OCI-LY1 (cell line): ENCODE results near the gene FAM181B.

Experiments
- H2AFZ ChIP-seq: fragments of 200-600 bp; sonication (generic), shearing (Covaris generic); 2 replicates; pipeline ENCODE4 v1.6.0; 2014; ENCODE audit warnings: antibody characterized with exemption, mild to moderate bottlenecking, low read length
- H3F3A ChIP-seq: fragments of 200-600 bp; sonication (generic), shearing (Covaris generic); 2 replicates; pipeline ENCODE4 v1.6.0; 2014; ENCODE audit warnings: mild to moderate bottlenecking, antibody characterized with exemption, low read length, moderate library complexity; ENCODE audit not compliant: insufficient read depth
- H3K27ac ChIP-seq: fragments of 200-600 bp; sonication (generic); 2 replicates; pipeline ENCODE4 v1.5.1; 2014; ENCODE audit warnings: low read length, mixed run types, mild to moderate bottlenecking, low read depth; ENCODE audit not compliant: poor library complexity, severe bottlenecking
- H3K27me3 ChIP-seq: fragments of 200-600 bp; sonication (generic); 2 replicates; pipeline ENCODE4 v1.6.0; 2014; ENCODE audit warnings: antibody characterized with exemption, mild to moderate bottlenecking, low read length, moderate library complexity; ENCODE audit not compliant: insufficient read depth
- H3K36me3 ChIP-seq: fragments of 200-600 bp; sonication (generic); 2 replicates; pipeline ENCODE4 v1.6.1; 2014; ENCODE audit warnings: mild to moderate bottlenecking, antibody characterized with exemption, low read length, moderate library complexity, mixed read lengths; ENCODE audit not compliant: insufficient read depth
- H3K4me1 ChIP-seq: fragments of 200-600 bp; sonication (generic); 2 replicates; pipeline ENCODE4 v1.5.1; 2014; ENCODE audit warnings: mild to moderate bottlenecking, low read length, moderate library complexity; ENCODE audit not compliant: insufficient read depth, severe bottlenecking
- H3K4me2 ChIP-seq: fragments of 200-600 bp; sonication (generic), shearing (Covaris generic); 2 replicates; pipeline ENCODE4 v1.6.1; 2014; ENCODE audit warnings: low read length
- H3K4me3 ChIP-seq: fragments of 200-600 bp; sonication (generic); 2 replicates; pipeline ENCODE4 v1.5.1; 2014; ENCODE audit warnings: low read length, low read depth, mild to moderate bottlenecking, mixed read lengths; ENCODE audit not compliant: poor library complexity, severe bottlenecking
- H3K79me2 ChIP-seq: fragments of 200-600 bp; shearing (Covaris generic); 2 replicates; pipeline ENCODE4 v1.6.1; 2016; ENCODE audit warnings: mixed run types, low read length, mixed read lengths; ENCODE audit not compliant: insufficient read depth
- H3K9ac ChIP-seq: fragments of 200-600 bp; sonication (generic), shearing (Covaris generic); 2 replicates; pipeline ENCODE4 v1.6.1; 2014; ENCODE audit warnings: mild to moderate bottlenecking, low read length, mixed read lengths
- H3K9me2 ChIP-seq: fragments of 200-600 bp; sonication (generic), shearing (Covaris generic); 2 replicates; pipeline ENCODE4 v1.6.1; 2014; ENCODE audit warnings: low read depth, mild to moderate bottlenecking, low read length, mixed read lengths
- H3K9me3 ChIP-seq: fragments of 200-600 bp; shearing (Covaris generic); 2 replicates; pipeline ENCODE4 v1.6.1; 2014; ENCODE audit warnings: low read length, mixed read lengths
- H4K20me1 ChIP-seq: fragments of 200-600 bp; sonication (generic), shearing (Covaris generic); 2 replicates; pipeline ENCODE4 v1.6.0; 2016; ENCODE audit warnings: mild to moderate bottlenecking, low read length; ENCODE audit not compliant: insufficient read depth
- CTCF ChIP-seq: fragments of 200-600 bp; sonication (generic), shearing (Covaris generic); IDR thresholded peaks from 2 replicates; pipeline ENCODE4 v1.5.1; 2017; ENCODE audit warnings: mild to moderate bottlenecking, antibody characterized with exemption, low read length, moderate library complexity, mixed read lengths
- EZH2 ChIP-seq: fragments of 200-600 bp; sonication (generic), shearing (Covaris generic); IDR thresholded peaks from 2 replicates; pipeline ENCODE4 v1.8.0; 2017; ENCODE audit warnings: borderline replicate concordance, mixed run types, mild to moderate bottlenecking, antibody characterized with exemption, low read length, moderate library complexity, mixed read lengths

The FAM181B gene

GRCh38 chr11:82718307-82718706 is 15.4 kb downstream of the FAM181B start:
- no peaks in the 10 kb centered on the region for H3K27me3 ChIP-seq
- no peak overlapping the region for H2AFZ ChIP-seq
- H3F3A ChIP-seq: no peaks in the 10 kb centered on the region
- H3K79me2 ChIP-seq: no peaks in the 10 kb centered on the region
- H4K20me1 ChIP-seq: no peaks in the 10 kb centered on the region
- no peaks in the 10 kb centered on the region for H3K9me3 ChIP-seq
- H3K9me2 ChIP-seq: no peaks in the 10 kb centered on the region
- no peak overlapping the region for H3K27ac ChIP-seq
- no peaks in the 10 kb centered on the region for H3K4me1 ChIP-seq
- no peaks in the 10 kb centered on the region for H3K36me3 ChIP-seq
- TF ChIP-seq EZH2 (no peak), CTCF (peak; percentile 72)
- no peak overlapping the region for H3K4me3 ChIP-seq
- no peak overlapping the region for H3K4me2 ChIP-seq
- no peak overlapping the region for H3K9ac ChIP-seq

GRCh38 chr11:82714346-82715174 is 19.1 kb downstream of the FAM181B start:
- Histone ChIP-seq H3K4me1 (no peaks in the 10 kb centered on the region), H3K36me3 (no peaks in the 10 kb centered on the region), H3K9ac (no peak overlapping the region), H3K27me3 (no peaks in the 10 kb centered on the region), H3F3A (no peaks in the 10 kb centered on the region), H3K4me3 (no peak overlapping the region), H3K27ac (no peak overlapping the region), H3K4me2 (no peak overlapping the region), H3K79me2 (no peaks in the 10 kb centered on the region), H4K20me1 (no peaks in the 10 kb centered on the region), H2AFZ (no peak overlapping the region), H3K9me2 (no peaks in the 10 kb centered on the region), H3K9me3 (no peaks in the 10 kb centered on the region)
- TF ChIP-seq EZH2 (no peak), CTCF (no peak)

- Histone ChIP-seq H3K79me2 (no peaks in the 10 kb centered on the region), H3K4me2 (no peak overlapping the region), H3K9me2 (no peaks in the 10 kb centered on the region), H3K9ac (no peak overlapping the region), H3K27ac (no peak overlapping the region), H3K4me1 (no peaks in the 10 kb centered on the region), H3K4me3 (no peak overlapping the region), H2AFZ (no peak overlapping the region), H3K9me3 (no peaks in the 10 kb centered on the region), H3K36me3 (no peaks in the 10 kb centered on the region), H3F3A (no peaks in the 10 kb centered on the region), H3K27me3 (0 out of 2 replicates have a peak, but pooled peaks cover 4% of the 10 kb centered on the region), H4K20me1 (no peaks in the 10 kb centered on the region)
- TF ChIP-seq EZH2: no peak
- no peak for TF ChIP-seq CTCF
These were observed 22.0 kb downstream of the FAM181B start for GRCh38 chr11:82711648-82712047.
